ENCODE results near the gene SPSB2.

DNA sequence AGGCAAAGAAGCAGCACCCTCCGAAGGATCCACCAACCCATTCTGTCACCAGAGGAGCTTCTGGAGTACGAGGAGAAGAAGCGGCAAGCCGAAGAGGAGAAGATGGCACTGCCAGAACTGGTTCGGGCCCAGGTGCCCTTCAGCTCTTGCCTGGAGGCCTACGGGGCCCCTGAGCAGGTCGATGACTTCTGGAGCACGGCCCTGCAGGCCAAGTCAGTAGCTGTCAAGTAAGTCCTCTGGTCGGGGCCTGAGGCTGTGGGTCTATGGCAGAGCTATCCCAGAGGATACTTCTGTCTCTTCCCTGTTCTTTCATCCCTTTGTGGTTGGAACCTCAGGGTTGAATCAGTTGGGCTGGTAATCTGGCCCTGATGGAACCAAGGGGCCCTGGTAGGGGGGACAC, 11.7 kb downstream of the SPSB2 start:
- TF ChIP-seq POLR2A (IDR thresholded peaks at IDR 0.05; ENCODE audit: low read depth, low read length) (no peak), POLR2AphosphoS5 (IDR thresholded peaks at IDR 0.05; ENCODE audit: low read depth, low read length) (no peak), TAF1 (IDR thresholded peaks at IDR 0.05; ENCODE audit: low read depth, low read length) (no peak), POU2F2 (IDR thresholded peaks at IDR 0.05; ENCODE audit: low read depth, low read length) (no peak), PAX5 (IDR thresholded peaks at IDR 0.05; ENCODE audit: insufficient read depth, low read length, severe bottlenecking) (no peak)
